GM19372 (cell line): Measurements from ENCODE around the gene HCRTR1.

ENCODE experiments used
- ATAC-seq: cut with Tn5 transposase; IDR thresholded peaks from one replicate; pipeline ENCODE4 v1.9.1; 2021; ENCODE audit warnings: mild to moderate bottlenecking, low read depth, moderate library complexity; ENCODE audit not compliant: unreplicated experiment

HCRTR1 gene

GRCh38 chr1:31663622-31664452 lies 46.3 kb downstream of the HCRTR1 start:
- ATAC-seq, result no peak

GRCh38 chr1:31664528-31664927 lies 47.0 kb downstream of the HCRTR1 start:
- ATAC-seq, result no peak

DNA sequence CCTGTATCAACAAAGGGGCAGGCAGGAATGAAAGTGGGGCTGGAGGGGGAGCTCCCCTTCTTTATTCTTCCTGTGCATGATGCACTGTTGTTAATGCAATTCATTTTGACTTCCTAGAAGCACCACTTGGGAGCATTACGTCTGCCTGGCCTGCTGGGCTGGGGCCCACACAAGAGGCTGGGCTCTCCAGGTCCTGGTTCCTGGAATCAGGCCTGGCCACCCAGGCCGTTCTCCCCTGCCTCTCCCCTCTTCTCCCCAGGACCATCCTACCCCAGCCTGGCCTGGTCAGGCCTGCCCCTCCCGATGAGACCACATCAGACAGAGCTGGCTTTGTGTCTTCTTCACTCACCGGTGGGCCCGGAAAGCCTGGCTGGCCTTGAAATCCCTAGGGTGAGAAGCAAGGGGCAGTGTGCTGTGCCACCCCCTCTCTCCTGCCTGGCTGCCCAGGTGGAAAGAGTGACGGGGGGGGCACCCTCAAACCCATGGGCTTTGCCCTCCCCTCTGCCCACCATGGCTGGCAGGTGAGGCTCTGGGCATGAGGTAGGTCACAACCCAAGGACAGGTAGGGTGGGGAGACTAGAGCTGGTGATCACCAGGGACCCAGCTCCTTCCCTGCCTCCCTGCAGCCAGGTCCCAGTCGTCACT lies 47.9 kb downstream of the HCRTR1 start:
- no peak for ATAC-seq

- no peak for ATAC-seq
Measured at GRCh38 chr1:31666263-31666963, 48.9 kb downstream of the HCRTR1 start.

GRCh38 chr1:31667065-31667785 lies 49.7 kb downstream of the HCRTR1 start:
- no peak for ATAC-seq

DNA sequence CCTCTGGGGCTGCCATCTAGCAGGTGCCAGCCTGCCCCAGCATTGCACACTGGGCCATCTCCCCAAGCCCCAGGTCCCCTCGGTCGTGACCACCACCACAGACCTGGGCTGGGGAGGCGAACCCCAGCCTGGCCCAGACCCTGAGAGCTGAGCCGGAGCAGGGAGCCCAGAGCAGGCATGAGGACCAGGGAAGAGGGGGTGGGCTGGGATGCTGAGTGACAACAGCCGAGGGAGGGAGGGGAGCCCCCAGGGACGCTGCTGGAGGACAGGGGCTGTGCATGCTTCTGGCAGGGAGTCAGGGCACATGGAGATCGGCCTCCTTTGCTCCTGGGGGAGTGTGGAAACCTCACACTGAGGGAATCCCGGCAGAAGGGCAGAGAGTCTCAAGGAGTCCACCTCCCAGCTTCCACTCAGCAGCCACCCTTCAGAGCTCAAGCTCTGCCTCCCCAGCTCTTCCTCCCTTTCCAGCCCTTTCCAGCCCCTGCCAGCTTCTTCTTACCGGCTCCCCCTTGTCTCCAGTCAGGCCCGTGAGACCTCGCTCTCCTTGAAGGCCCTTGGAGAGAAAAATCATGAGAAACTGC lies 50.9 kb downstream of the HCRTR1 start:
- no peak for ATAC-seq

GRCh38 chr1:31669433-31669785 lies 51.9 kb downstream of the HCRTR1 start:
- ATAC-seq, result no peak

- ATAC-seq, result no peak
Measured at GRCh38 chr1:31669786-31670592, 52.5 kb downstream of the HCRTR1 start.

DNA sequence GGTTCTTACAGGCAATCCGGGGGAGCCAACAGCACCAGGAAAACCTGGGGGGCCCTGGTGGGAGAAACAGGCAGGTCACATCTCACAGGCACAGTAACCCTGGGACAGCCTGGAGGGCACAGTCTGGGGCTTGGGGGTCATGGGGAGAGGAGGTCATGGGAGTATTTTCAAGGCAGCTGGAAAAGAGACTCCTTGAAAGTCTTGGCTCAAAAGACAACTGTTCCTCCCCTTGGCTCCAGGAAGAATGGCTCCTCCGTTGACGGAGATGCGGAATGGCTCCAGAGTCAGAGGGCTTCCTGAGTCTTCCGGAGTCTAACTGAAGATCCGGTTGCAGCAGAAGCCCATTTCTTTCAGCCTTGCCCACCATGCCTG lies 53.1 kb downstream of the HCRTR1 start:
- ATAC-seq, result no peak

GRCh38 chr1:31671147-31671546 lies 53.7 kb downstream of the HCRTR1 start:
- no peak for ATAC-seq

- no peak for ATAC-seq
Measured at GRCh38 chr1:31671561-31672201, 54.2 kb downstream of the HCRTR1 start.

GRCh38 chr1:31672986-31673385 lies 55.5 kb downstream of the HCRTR1 start:
- no peak for ATAC-seq

GRCh38 chr1:31673433-31673832 lies 55.9 kb downstream of the HCRTR1 start:
- no peak for ATAC-seq

DNA sequence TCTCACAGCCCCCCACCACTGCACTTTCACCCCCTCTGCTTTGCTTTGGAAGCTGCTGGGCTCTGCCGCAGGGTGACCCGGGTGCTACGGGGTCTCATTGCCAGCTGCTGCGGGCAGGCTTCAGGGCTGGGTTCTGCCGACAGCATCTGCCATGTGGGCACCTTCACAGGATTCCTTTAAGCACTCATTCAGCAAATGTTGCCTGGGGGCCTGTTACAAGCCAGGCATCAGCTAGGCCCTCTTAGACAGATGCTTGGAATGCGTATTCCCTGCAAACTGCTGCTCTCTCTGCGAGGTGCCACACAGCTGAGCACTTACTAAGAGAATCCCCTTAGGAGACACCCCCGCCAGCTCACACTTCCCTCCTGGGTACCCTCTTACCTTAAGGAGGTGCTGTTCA lies 57.1 kb downstream of the HCRTR1 start:
- ATAC-seq, result no peak

DNA sequence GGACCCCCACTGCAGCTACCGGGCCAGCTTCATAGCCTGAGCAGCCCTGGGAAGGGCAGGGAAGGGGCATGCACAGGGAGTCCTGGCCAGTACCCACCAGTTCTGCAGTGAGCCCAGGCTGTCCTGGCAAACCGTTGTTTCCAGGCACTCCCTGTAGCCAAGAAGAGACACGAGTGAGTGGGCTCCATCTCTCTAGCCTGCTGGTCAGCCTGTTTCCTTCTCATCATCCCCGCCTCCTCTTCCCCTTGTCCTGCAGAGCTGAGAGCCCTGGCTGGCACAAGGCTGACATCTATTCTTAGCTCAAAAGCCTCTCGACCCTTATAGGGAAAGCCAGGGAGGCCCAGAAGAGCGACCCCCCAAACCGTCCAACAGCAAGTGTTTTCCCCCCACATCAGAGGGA lies 57.7 kb downstream of the HCRTR1 start:
- ATAC-seq, result no peak

GRCh38 chr1:31675756-31676155 lies 58.3 kb downstream of the HCRTR1 start:
- no peak for ATAC-seq
